OCI-LY3 (cell line): Measurements from ENCODE around the gene KLF11.

ENCODE experiments used
- EZH2phosphoT487 ChIP-seq: fragments of 200-600 bp; shearing (Covaris generic); IDR thresholded peaks from 2 replicates; pipeline ENCODE4 v1.6.1; 2018; ENCODE audit warnings: antibody characterized with exemption, mixed run types, low read depth
- TF ChIP-seq, protein P1 (sequence below): fragments of 200-600, 300-600 bp; sonication (generic); IDR thresholded peaks from 2 replicates; pipeline ENCODE4 v1.5.1; 2014; ENCODE audit warnings: antibody characterized with exemption, low read length, low read depth

DNA sequence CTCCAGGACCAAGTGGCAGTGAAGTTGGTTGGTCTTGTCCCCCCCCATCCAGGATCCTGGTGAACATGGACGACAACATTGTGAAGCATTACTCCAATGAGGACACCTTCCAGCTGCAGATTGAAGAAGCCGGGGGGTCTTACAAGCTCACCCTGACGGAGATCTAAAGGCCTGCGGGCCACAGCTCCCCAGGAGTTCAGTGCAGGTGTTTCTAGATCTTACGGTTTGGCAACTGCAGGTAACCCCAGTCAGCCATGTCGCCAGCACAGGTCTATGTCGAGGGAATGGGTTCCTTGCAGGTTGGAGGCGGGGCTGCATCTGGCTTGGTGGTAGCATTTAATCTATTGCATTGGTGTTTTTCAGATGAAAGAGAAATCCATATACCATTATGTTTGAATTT lies 42.8 kb upstream of the KLF11 start:
- TF ChIP-seq, protein P1, sequence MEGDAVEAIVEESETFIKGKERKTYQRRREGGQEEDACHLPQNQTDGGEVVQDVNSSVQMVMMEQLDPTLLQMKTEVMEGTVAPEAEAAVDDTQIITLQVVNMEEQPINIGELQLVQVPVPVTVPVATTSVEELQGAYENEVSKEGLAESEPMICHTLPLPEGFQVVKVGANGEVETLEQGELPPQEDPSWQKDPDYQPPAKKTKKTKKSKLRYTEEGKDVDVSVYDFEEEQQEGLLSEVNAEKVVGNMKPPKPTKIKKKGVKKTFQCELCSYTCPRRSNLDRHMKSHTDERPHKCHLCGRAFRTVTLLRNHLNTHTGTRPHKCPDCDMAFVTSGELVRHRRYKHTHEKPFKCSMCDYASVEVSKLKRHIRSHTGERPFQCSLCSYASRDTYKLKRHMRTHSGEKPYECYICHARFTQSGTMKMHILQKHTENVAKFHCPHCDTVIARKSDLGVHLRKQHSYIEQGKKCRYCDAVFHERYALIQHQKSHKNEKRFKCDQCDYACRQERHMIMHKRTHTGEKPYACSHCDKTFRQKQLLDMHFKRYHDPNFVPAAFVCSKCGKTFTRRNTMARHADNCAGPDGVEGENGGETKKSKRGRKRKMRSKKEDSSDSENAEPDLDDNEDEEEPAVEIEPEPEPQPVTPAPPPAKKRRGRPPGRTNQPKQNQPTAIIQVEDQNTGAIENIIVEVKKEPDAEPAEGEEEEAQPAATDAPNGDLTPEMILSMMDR, result no peak
- TF ChIP-seq EZH2phosphoT487, result no peak
